T-helper 9 cell (primary cell): ENCODE data around the gene USP2.
A peak's percentile ranks its signal among the peaks of the same experiment; 100 is the strongest.

Experiments
- DNase-seq: peaks from one replicate; pipeline ENCODE4 v3.0.0-alpha.2; 2020

USP2 gene

GRCh38 chr11:119361941-119362725 is 19.4 kb downstream of the USP2 start:
- no peak for DNase-seq

GRCh38 chr11:119361056-119361787 is 20.3 kb downstream of the USP2 start:
- no peak for DNase-seq

GRCh38 chr11:119359365-119360214 is 21.9 kb downstream of the USP2 start:
- no peak for DNase-seq

GRCh38 chr11:119357074-119357473 is 24.4 kb downstream of the USP2 start:
- DNase-seq = no peak

- DNase-seq = peak; percentile 68
Observed at GRCh38 chr11:119356349-119357031, 25.0 kb downstream of the USP2 start.

GRCh38 chr11:119355091-119355843 is 26.2 kb downstream of the USP2 start:
- no peak for DNase-seq

- DNase-seq = no peak
Observed at GRCh38 chr11:119352857-119353260, 28.6 kb downstream of the USP2 start.

GRCh38 chr11:119351232-119351631 is 30.3 kb downstream of the USP2 start:
- no peak for DNase-seq

GRCh38 chr11:119350302-119350701 is 31.2 kb downstream of the USP2 start:
- no peak for DNase-seq

- DNase-seq = no peak
Observed at GRCh38 chr11:119347940-119348605, 33.4 kb downstream of the USP2 start.

- no peak for DNase-seq
Observed at GRCh38 chr11:119347242-119347641, 34.2 kb downstream of the USP2 start.

GRCh38 chr11:119346605-119347004 is 34.9 kb downstream of the USP2 start, which contains the start of gene MFRP:
Gene MFRP, minus strand, starts transcription at chr11:119346705. Its CDS starts 192 bp downstream, at chr11:119346513.
- no peak for DNase-seq

GRCh38 chr11:119345685-119346084 is 35.8 kb downstream of the USP2 start:
- no peak for DNase-seq

- DNase-seq = no peak
Observed at GRCh38 chr11:119344291-119345010, 37.0 kb downstream of the USP2 start.

- no peak for DNase-seq
Observed at GRCh38 chr11:119343726-119344125, 37.8 kb downstream of the USP2 start.

GRCh38 chr11:119342362-119343130 is 38.9 kb downstream of the USP2 start:
- DNase-seq = no peak

- DNase-seq = no peak
Observed at GRCh38 chr11:119342023-119342300, 39.5 kb downstream of the USP2 start.

- DNase-seq = no peak
Observed at GRCh38 chr11:119341222-119342022, 40.1 kb downstream of the USP2 start.
